Kidney (tissue), 14 donors: Measurements from ENCODE around the gene PPFIBP1. TPM values are rescaled to one million over a fixed set of nuclear protein-coding genes. Genes with fewer than 3 reads are reported as not detected.

Source experiments
- DNase-seq, 5 donors: peaks; one replicate each; pipeline ENCODE4 v3.0.0-alpha.2; 2013 to 2020
- FAIRE-seq: peaks from 2 replicates; lab custom pipeline; 2012; peaks lifted over from hg19 to GRCh38; lab: Jason Lieb, UNC
- H3K27ac ChIP-seq, 2 donors: one replicate each; pipeline ENCODE4 v1.7.0; 2013; ENCODE audit warnings: low read depth in 2 of 2, low read length in 2 of 2, inconsistent platforms in 1 of 2
- H3K27me3 ChIP-seq: one replicate; pipeline ENCODE4 v1.7.1; 2013; ENCODE audit warnings: low read length, inconsistent platforms; ENCODE audit not compliant: control insufficient read depth, insufficient read depth
- H3K36me3 ChIP-seq, 3 donors: one replicate each; pipeline versions ENCODE4 v1.7.0 to v1.7.1; 2013; ENCODE audit warnings: low read length in 3 of 3, control low read depth in 1 of 3, inconsistent platforms in 1 of 3; ENCODE audit not compliant: insufficient read depth in 3 of 3, control insufficient read depth in 2 of 3
- H3K4me1 ChIP-seq, 3 donors: one replicate each; pipeline versions ENCODE4 v1.7.0 to v1.7.1; 2013; ENCODE audit warnings: low read length in 3 of 3, inconsistent platforms in 1 of 3, low read depth in 1 of 3; ENCODE audit not compliant: control insufficient read depth in 2 of 3, insufficient read depth in 2 of 3
- H3K4me3 ChIP-seq, 3 donors: one replicate each; pipeline versions ENCODE4 v1.7.0 to v1.8.1; 2013; ENCODE audit warnings: low read length in 3 of 3, control low read depth in 1 of 3, inconsistent platforms in 1 of 3
- H3K9ac ChIP-seq, 3 donors: one replicate each; pipeline versions ENCODE4 v1.7.0 to v1.7.1; 2013; ENCODE audit warnings: low read length in 3 of 3, control low read depth in 1 of 3, inconsistent platforms in 1 of 3
- H3K9me3 ChIP-seq, 3 donors: one replicate each; pipeline versions ENCODE4 v1.7.0 to v1.7.1; 2013; ENCODE audit warnings: low read length in 3 of 3, control low read depth in 1 of 3, inconsistent platforms in 1 of 3; ENCODE audit not compliant: control insufficient read depth in 2 of 3, insufficient read depth in 1 of 3
- CTCF ChIP-seq: IDR thresholded peaks from 3 replicates; pipeline ENCODE4 v1.5.1; 2012; ENCODE audit warnings: mild to moderate bottlenecking, moderate library complexity, borderline replicate concordance; ENCODE audit not compliant: insufficient read depth; ENCODE audit errors: extremely low read depth
- intact Hi-C: fragments of 100-400 bp; cut with DNase I; formaldehyde crosslinking; loops from one replicate; pipeline ENCODE4 v1.11.1; 2022
- polyA plus RNA-seq: library from polyadenylated mRNA; stranded (reverse); fragments of 350-450 nt; fragmentation: Illumina TruSeq; extraction: RNeasy Lipid Tissue Mini Kit (QIAGEN cat#74804); gene quantifications from one replicate; pipeline ENCODE4 v1.2.3, GENCODE V29; 2014; ENCODE audit warnings: low read depth, low replicate concordance; ENCODE audit not compliant: insufficient read depth
- total RNA-seq: library from RNA; stranded (reverse); fragmentation: NEBNext Ultra II Directional; extraction: Animal tissue kit (Norgen Biotek cat#: 25700); gene quantifications from one replicate; pipeline ENCODE4 v1.2.1, GENCODE V29; 2021
- donor health status: control.
- donor health status: control.
- donor health status: control.
- donor health status: control.
- donor health status: control.
- donor health status: DM: yes; HTN: yes; CAD: no.
- donor health status: Normal renal cell carcinoma (clear cell type).

Gene PPFIBP1
- total and polyA plus RNA-seq, 2 donors from 2014 or later = 12.7 to 175 TPM

- intact Hi-C loops = no loop called here
- no peak for FAIRE-seq
- H3K4me1 ChIP-seq = no peaks in the 10 kb centered on the region
- no peaks in the 10 kb centered on the region for H3K27me3 ChIP-seq
- TF ChIP-seq CTCF = no peak
- no peak overlapping the region for H3K9ac ChIP-seq
- H3K27ac ChIP-seq = no peak overlapping the region
- peaks cover 0 to 19% (median 8%) of the 10 kb centered on the region in 3 donors for H3K36me3 ChIP-seq
- H3K9me3 ChIP-seq = no peaks in the 10 kb centered on the region
- no peak overlapping the region for H3K4me3 ChIP-seq
- no peak for DNase-seq
Measured at GRCh38 chr12:27645671-27646070, 121.7 kb downstream of the PPFIBP1 start.

GRCh38 chr12:27646149-27646548 lies 122.1 kb downstream of the PPFIBP1 start:
- no peak for TF ChIP-seq CTCF
- Histone ChIP-seq H3K9me3 (no peaks in the 10 kb centered on the region), H3K27me3 (no peaks in the 10 kb centered on the region), H3K36me3 (peaks cover 0 to 19% (median 8%) of the 10 kb centered on the region in 3 donors), H3K9ac (no peak overlapping the region), H3K27ac (no peak overlapping the region), H3K4me1 (no peaks in the 10 kb centered on the region), H3K4me3 (no peak overlapping the region)
- intact Hi-C loops = no loop called here
- DNase-seq (no peak), FAIRE-seq (no peak)

GRCh38 chr12:27650011-27650410 lies 126.0 kb downstream of the PPFIBP1 start:
- no peaks in the 10 kb centered on the region for H3K27me3 ChIP-seq
- TF ChIP-seq CTCF = no peak
- H3K36me3 ChIP-seq = peaks cover 0 to 19% (median 8%) of the 10 kb centered on the region in 3 donors
- intact Hi-C loops = loop anchor here (10.0 kb wide), 1 partner anchor 225 kb away; no protein-coding TSS in a partner anchor
- H3K4me3 ChIP-seq = no peak overlapping the region
- no peaks in the 10 kb centered on the region for H3K9me3 ChIP-seq
- FAIRE-seq (no peak), DNase-seq (no peak)
- no peak overlapping the region for H3K9ac ChIP-seq
- no peaks in the 10 kb centered on the region for H3K4me1 ChIP-seq
- no peak overlapping the region for H3K27ac ChIP-seq

GRCh38 chr12:27651201-27651600 lies 127.2 kb downstream of the PPFIBP1 start:
- TF ChIP-seq CTCF = no peak
- Histone ChIP-seq H3K4me3 (no peak overlapping the region), H3K27ac (no peak overlapping the region), H3K27me3 (no peaks in the 10 kb centered on the region), H3K36me3 (peaks cover 0 to 15% (median 4%) of the 10 kb centered on the region in 3 donors), H3K9ac (no peak overlapping the region), H3K4me1 (no peaks in the 10 kb centered on the region), H3K9me3 (no peaks in the 10 kb centered on the region)
- DNase-seq (no peak), FAIRE-seq (no peak)
- intact Hi-C loops = loop anchor here (10.0 kb wide), 1 partner anchor 226 kb away; no protein-coding TSS in a partner anchor
